Transverse colon (tissue), 4 donors: ENCODE results near the gene SLC16A3. TPM values are rescaled to one million over a fixed set of nuclear protein-coding genes. Genes with fewer than 3 reads are reported as not detected.

Source experiments
- DNase-seq: peaks from one replicate; pipeline ENCODE4 v3.0.0-alpha.2; 2019
- H3K27ac ChIP-seq, 4 donors: fragments of 200-600 bp; sonication (generic); 2 replicates each; pipeline ENCODE4 v1.5.1; 2016 to 2018; ENCODE audit warnings: inconsistent platforms in 4 of 4
- H3K27me3 ChIP-seq: fragments of 200-600 bp; sonication (generic); 2 replicates; pipeline ENCODE4 v1.5.1; 2017; ENCODE audit warnings: inconsistent platforms
- H3K36me3 ChIP-seq, 4 donors: fragments of 200-600 bp; sonication (generic); 2 replicates each; pipeline ENCODE4 v1.5.1; 2017 to 2019; ENCODE audit warnings: inconsistent platforms in 4 of 4
- H3K4me1 ChIP-seq, 4 donors: fragments of 200-600 bp; sonication (generic); 2 replicates each; pipeline ENCODE4 v1.5.1; 2017 to 2020; ENCODE audit warnings: inconsistent platforms in 4 of 4
- H3K4me3 ChIP-seq, 4 donors: fragments of 200-600 bp; sonication (generic); 1 replicate in 1 of 4; 2 replicates in 3 of 4; pipeline versions ENCODE4 v1.5.1 to v1.6.1; 2017 to 2019; ENCODE audit warnings: inconsistent platforms in 4 of 4
- H3K9me3 ChIP-seq, 2 donors: fragments of 200-600 bp; sonication (generic); 2 replicates each; pipeline ENCODE4 v1.5.1; 2017 to 2019; ENCODE audit warnings: inconsistent platforms in 2 of 2
- EP300 ChIP-seq: sonication (generic); formaldehyde crosslinking; IDR thresholded peaks from one replicate; pipeline ENCODE4 v1.6.1; 2017; ENCODE audit warnings: antibody characterized with exemption, low read depth
- POLR2A ChIP-seq: fragments of 450-650 bp; IDR thresholded peaks from one replicate; pipeline ENCODE4 v1.6.1; 2016; ENCODE audit warnings: antibody characterized with exemption, mild to moderate bottlenecking, moderate library complexity
- POLR2AphosphoS5 ChIP-seq, 3 donors: sonication (generic); formaldehyde crosslinking; IDR thresholded peaks; one replicate each; pipeline ENCODE4 v1.6.1; 2016; ENCODE audit warnings: antibody characterized with exemption in 3 of 3
- WGBS, 2 donors: methylation state at CpG; one replicate each; pipeline ENCODE4 v1.1.5; 2018; ENCODE audit warnings: low coverage in 1 of 2; 5-methylcytosine and 5-hydroxymethylcytosine counted together
- in situ Hi-C, 4 donors: fragments of 200-750 bp; cut with MboI; loops; one replicate each; pipeline versions ENCODE4 v1.15.0 to v1.15.1; 2017; ENCODE audit warnings: low sequenced_read_pairs in 3 of 4, low pct_ligation_motif_present in 1 of 4, low pct_unique_long_range_greater_than_20kb in 1 of 4
- intact Hi-C: fragments of 100-400 bp; cut with DNase I; formaldehyde crosslinking; loops from one replicate; pipeline ENCODE4 v1.15.1; 2023; ENCODE audit warnings: low total_unique reads
- total RNA-seq, 4 donors: library from RNA; depleted of rRNA; stranded (reverse); fragments of >200 nt; gene quantifications; one replicate each; pipeline ENCODE4 v1.1.0, GENCODE V29; 2016
- TF ChIP-seq, protein P1 (sequence below), 5 experiments: fragments of 200-600 bp in 3 of 5; fragments of 450-650 bp in 2 of 5; sonication (generic) in 3 of 5; IDR thresholded peaks; 1 replicate in 2 of 5; 2 replicates in 3 of 5; pipeline ENCODE4 v1.5.1; 2016 to 2017; ENCODE audit warnings: antibody characterized with exemption in 5 of 5, inconsistent platforms in 3 of 5, mild to moderate bottlenecking in 2 of 5, moderate library complexity in 1 of 5

The SLC16A3 gene
- total RNA-seq, 4 donors from 2014 or later: 11.5 to 105 (median 48.9) TPM

DNA sequence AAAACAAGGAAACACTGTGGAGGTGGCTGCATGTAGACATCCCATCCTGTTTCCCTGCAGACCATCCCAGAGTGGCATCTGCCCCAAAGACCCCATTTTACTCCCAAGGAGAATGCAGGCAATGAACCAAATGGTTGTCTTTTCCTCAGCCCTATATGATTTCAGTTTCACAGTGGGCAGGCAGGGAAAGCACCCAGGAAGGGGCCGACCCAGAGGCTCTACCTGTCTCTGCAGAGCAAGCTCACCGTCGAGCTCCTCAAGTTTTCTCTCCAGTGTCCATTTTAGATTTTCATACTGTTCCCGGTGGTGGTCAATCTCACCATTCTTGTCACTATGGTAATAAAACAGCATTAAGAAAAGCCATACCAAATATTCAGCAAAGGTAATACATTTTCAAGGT, 30.8 kb upstream of the SLC16A3 start:
- no peaks in the 10 kb centered on the region for H3K9me3 ChIP-seq
- no peak for TF ChIP-seq POLR2A
- no peak for TF ChIP-seq EP300
- TF ChIP-seq, protein P1, sequence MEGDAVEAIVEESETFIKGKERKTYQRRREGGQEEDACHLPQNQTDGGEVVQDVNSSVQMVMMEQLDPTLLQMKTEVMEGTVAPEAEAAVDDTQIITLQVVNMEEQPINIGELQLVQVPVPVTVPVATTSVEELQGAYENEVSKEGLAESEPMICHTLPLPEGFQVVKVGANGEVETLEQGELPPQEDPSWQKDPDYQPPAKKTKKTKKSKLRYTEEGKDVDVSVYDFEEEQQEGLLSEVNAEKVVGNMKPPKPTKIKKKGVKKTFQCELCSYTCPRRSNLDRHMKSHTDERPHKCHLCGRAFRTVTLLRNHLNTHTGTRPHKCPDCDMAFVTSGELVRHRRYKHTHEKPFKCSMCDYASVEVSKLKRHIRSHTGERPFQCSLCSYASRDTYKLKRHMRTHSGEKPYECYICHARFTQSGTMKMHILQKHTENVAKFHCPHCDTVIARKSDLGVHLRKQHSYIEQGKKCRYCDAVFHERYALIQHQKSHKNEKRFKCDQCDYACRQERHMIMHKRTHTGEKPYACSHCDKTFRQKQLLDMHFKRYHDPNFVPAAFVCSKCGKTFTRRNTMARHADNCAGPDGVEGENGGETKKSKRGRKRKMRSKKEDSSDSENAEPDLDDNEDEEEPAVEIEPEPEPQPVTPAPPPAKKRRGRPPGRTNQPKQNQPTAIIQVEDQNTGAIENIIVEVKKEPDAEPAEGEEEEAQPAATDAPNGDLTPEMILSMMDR (IDR thresholded peaks at IDR 0.05): no peak
- TF ChIP-seq POLR2AphosphoS5 (IDR thresholded peaks at IDR 0.05): no peak
- no peaks in the 10 kb centered on the region for H3K36me3 ChIP-seq
- intact Hi-C loops (no loop called here), in situ Hi-C loops (no loop called here)
- no peak overlapping the region for H3K4me3 ChIP-seq
- no peaks in the 10 kb centered on the region for H3K27me3 ChIP-seq
- WGBS, 2 donors: 78% methylated on average over 4 of the region's 4 CpGs; no CpG with 5 or more reads in 1 of the 2 donors
- no peak overlapping the region for H3K27ac ChIP-seq
- peaks cover 0 to 19% (median 3%) of the 10 kb centered on the region in 4 donors for H3K4me1 ChIP-seq
- DNase-seq: no peak

DNA sequence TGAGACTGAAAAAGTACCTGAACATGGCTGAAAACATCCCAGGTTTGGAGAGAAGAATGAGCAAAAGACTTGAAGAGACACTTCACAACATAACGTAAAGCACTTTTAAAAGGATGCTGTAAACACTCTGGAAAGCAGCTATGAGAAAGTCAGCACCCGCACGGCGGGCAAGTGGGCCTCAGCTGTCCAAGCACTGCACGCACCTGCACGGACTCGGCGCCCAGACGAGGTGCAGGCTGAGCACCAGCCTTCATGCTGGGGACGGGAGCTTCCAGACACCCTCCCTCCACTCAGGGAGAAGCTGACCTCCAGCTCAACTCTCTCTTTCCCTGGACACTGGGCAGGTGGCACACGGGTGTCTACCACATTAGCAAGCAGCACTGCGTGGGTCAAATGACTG, 29.3 kb upstream of the SLC16A3 start:
- TF ChIP-seq EP300: no peak
- no peak for TF ChIP-seq POLR2A
- TF ChIP-seq POLR2AphosphoS5 (IDR thresholded peaks at IDR 0.05): no peak
- TF ChIP-seq, protein P1 (IDR thresholded peaks at IDR 0.05): no peak
- in situ Hi-C loops: no loop called here
- 93% methylated on average over 12 of the region's 12 CpGs; no CpG with 5 or more reads in 1 of the 2 donors for WGBS, 2 donors
- no peaks in the 10 kb centered on the region for H3K36me3 ChIP-seq
- no peak for DNase-seq
- H3K4me1 ChIP-seq: peaks cover 0 to 7% (median 0%) of the 10 kb centered on the region in 4 donors
- intact Hi-C loops: no loop called here
- H3K27me3 ChIP-seq: no peaks in the 10 kb centered on the region
- H3K9me3 ChIP-seq: no peaks in the 10 kb centered on the region
- H3K4me3 ChIP-seq: no peak overlapping the region
- H3K27ac ChIP-seq: no peak overlapping the region

DNA sequence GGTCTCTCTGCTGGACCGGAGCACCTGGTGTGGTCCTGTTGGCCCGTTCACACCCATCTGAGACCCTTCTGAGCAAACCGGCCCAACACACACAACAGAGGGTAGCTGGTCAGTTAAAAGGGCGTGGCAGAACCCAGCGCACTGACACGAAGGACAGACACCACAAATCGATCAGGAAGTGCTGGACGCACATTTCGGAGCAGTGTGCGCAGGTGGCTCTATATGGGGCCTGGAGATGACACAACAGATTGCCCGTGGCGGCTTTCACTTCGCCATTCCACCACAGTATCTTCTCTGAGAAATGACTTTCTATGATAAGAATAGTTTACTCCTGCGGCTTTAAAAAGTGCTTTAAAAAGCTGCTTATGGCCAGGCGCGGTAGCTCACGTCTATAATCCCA, 28.7 kb upstream of the SLC16A3 start:
- TF ChIP-seq POLR2A: no peak
- TF ChIP-seq, protein P1 (IDR thresholded peaks at IDR 0.05): no peak
- no peak for TF ChIP-seq EP300
- Histone ChIP-seq H3K4me3 (no peak overlapping the region), H3K36me3 (no peaks in the 10 kb centered on the region), H3K27ac (no peak overlapping the region), H3K9me3 (no peaks in the 10 kb centered on the region), H3K27me3 (no peaks in the 10 kb centered on the region), H3K4me1 (peaks cover 0 to 7% (median 0%) of the 10 kb centered on the region in 4 donors)
- intact Hi-C loops (no loop called here), in situ Hi-C loops (loop anchor here in 1 of 4 donors (10.0 kb wide), 1 partner anchor 125 kb away; no protein-coding TSS in a partner anchor)
- WGBS, 2 donors: 87 to 91% methylated on average over 4 to 17 of the region's 17 CpGs
- no peak for DNase-seq

DNA sequence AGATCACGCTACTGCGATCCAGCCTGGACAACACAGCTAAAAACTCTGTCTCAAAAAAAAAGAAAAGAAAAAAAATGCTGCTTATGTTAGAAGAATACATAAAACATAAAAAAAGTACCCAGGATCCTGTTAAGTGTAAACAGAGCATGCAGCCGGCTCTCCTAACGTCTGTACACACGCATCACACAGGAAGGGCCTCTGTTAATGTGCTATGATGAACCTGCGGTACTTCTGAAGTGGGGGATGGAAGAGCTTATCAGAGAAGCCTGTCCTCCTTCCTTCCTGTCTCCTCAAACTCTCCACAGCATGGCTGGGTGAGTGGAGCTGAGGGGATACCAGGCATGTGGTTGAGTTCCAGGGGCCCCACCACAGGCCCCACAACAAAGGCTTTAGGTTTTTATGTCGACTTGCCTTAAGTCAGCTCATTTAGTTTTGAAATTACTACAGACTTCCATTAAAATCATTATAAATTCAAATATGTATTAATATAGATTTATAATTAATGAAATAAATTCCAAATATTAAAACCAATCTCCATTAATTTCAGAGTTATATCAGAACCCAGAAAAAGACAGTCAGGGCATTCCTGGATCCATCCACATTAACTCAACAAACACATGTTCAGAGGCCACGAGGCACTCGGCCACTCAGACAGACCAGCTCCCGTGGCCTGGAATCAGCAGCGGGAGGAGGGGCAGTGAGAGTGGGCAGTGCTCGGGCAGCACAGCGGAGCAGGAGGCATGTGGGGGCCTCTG, 27.9 kb upstream of the SLC16A3 start:
- in situ Hi-C loops (loop anchor here in 1 of 4 donors (10.0 kb wide), 1 partner anchor 124 kb away; no protein-coding TSS in a partner anchor), intact Hi-C loops (no loop called here)
- H3K36me3 ChIP-seq: no peaks in the 10 kb centered on the region
- TF ChIP-seq EP300 (no peak), POLR2AphosphoS5 (IDR thresholded peaks at IDR 0.05) (no peak), POLR2A (no peak)
- TF ChIP-seq, protein P1 (IDR thresholded peaks at IDR 0.05): no peak
- peaks cover 5 to 13% (median 5%) of the 10 kb centered on the region in 4 donors for H3K4me1 ChIP-seq
- 85% methylated on average over 6 to 13 of the region's 13 CpGs for WGBS, 2 donors
- no peak overlapping the region for H3K4me3 ChIP-seq
- H3K9me3 ChIP-seq: no peaks in the 10 kb centered on the region
- no peaks in the 10 kb centered on the region for H3K27me3 ChIP-seq
- H3K27ac ChIP-seq: no peak overlapping the region
- no peak for DNase-seq
